Pancreas (tissue), 10 donors: ENCODE results near the gene TMEM145. TPM values are rescaled to one million over a fixed set of nuclear protein-coding genes. Genes with fewer than 3 reads are reported as not detected.
"Not testable (repeated sequence)": the region's sequence is repeated elsewhere in the genome, so short reads cannot be mapped to it uniquely, and the experiment has no call there.

ENCODE experiments used
- ATAC-seq, 4 donors: fragments of 200-7000 bp; cut with Tn5 transposase; one replicate each; pipeline versions ENCODE4 v1.8.0 to v1.9.1; 2020; ENCODE audit warnings: mild to moderate bottlenecking in 4 of 4, moderate library complexity in 4 of 4
- DNase-seq, 6 donors: peaks; one replicate each; pipeline ENCODE4 v3.0.0-alpha.2; 2020
- FAIRE-seq: peaks from 2 replicates; lab custom pipeline; 2012; peaks lifted over from hg19 to GRCh38; lab: Jason Lieb, UNC
- H3K27ac ChIP-seq, 4 donors: fragments of 200-600 bp; sonication (generic); 1 replicate in 3 of 4; 2 replicates in 1 of 4; pipeline versions ENCODE4 v1.5.0 to v1.8.0; 2020
- H3K27me3 ChIP-seq, 4 donors: fragments of 200-600 bp; one replicate each; pipeline ENCODE4 v1.8.0; 2021
- H3K36me3 ChIP-seq, 3 donors: fragments of 200-600 bp; sonication (generic) in 1 of 3; one replicate each; pipeline versions ENCODE4 v1.5.0 to v1.8.0; 2020 to 2021
- H3K4me1 ChIP-seq, 3 donors: fragments of 200-600 bp; one replicate each; pipeline ENCODE4 v1.8.0; 2021
- H3K4me3 ChIP-seq, 4 donors: fragments of 200-600 bp; sonication (generic) in 2 of 4; one replicate each; pipeline versions ENCODE4 v1.5.0 to v1.8.0; 2020 to 2021
- H3K9me3 ChIP-seq, 4 donors: fragments of 200-600 bp; one replicate each; pipeline ENCODE4 v1.8.0; 2021
- CTCF ChIP-seq, 4 donors: fragments of 200-600 bp; sonication (generic) in 3 of 4; IDR thresholded peaks; one replicate each; pipeline versions ENCODE4 v1.5.0 to v1.8.0; 2021; ENCODE audit warnings: antibody characterized with exemption in 4 of 4
- WGBS, 2 donors: extraction: QIAGEN DNeasy Blood & Tissue Kit; methylation state at CpG; one replicate each; pipeline ENCODE4 v1.1.7; 2013; 5-methylcytosine and 5-hydroxymethylcytosine counted together
- intact Hi-C, 3 donors: fragments of 100-400 bp; cut with DNase I; formaldehyde crosslinking; loops; one replicate each; pipeline versions ENCODE4 v1.11.1 to v1.14.2; 2022
- polyA plus RNA-seq, 2 donors: library from polyadenylated mRNA; stranded (reverse); fragments of 200-250 nt; gene quantifications; one replicate each; pipeline ENCODE4 v1.2.3, GENCODE V29; 2013
- total RNA-seq, 6 donors: library from RNA; stranded (reverse); fragmentation: NEBNext Ultra II Directional in 4 of 6; extraction: Animal tissue kit (Norgen Biotek cat#: 25700) in 4 of 6; gene quantifications; one replicate each; pipeline versions ENCODE4 v1.2.1 to v1.2.4, GENCODE V29; 2021 to 2023
- donor health status: healthy with polysubstance abuse.
- donor health status: DM: no; HTN: no; CAD: no; lungs with moderate emphysema.
- donor health status: DM: no; HTN: no; CAD: no.
- donor health status: control.
- donor health status: control.
- donor health status: Bipolar disorder and iron deficiency.
- donor health status: DM: yes; HTN: yes; CAD: no.
- donor health status: DM: no; HTN: no; CAD: no.
- donor health status: DM: no; HTN: no; CAD: no.
- donor health status: DM: yes; HTN: yes; CAD: no.

The TMEM145 gene
- 1 to 10 TPM in 2 of 6 donors, under 1 TPM in 4; 0.46 to 1.5 (median 0.94) TPM for total RNA-seq
- polyA plus RNA-seq = 1 to 10 TPM; 2.2 to 8.2 TPM

DNA sequence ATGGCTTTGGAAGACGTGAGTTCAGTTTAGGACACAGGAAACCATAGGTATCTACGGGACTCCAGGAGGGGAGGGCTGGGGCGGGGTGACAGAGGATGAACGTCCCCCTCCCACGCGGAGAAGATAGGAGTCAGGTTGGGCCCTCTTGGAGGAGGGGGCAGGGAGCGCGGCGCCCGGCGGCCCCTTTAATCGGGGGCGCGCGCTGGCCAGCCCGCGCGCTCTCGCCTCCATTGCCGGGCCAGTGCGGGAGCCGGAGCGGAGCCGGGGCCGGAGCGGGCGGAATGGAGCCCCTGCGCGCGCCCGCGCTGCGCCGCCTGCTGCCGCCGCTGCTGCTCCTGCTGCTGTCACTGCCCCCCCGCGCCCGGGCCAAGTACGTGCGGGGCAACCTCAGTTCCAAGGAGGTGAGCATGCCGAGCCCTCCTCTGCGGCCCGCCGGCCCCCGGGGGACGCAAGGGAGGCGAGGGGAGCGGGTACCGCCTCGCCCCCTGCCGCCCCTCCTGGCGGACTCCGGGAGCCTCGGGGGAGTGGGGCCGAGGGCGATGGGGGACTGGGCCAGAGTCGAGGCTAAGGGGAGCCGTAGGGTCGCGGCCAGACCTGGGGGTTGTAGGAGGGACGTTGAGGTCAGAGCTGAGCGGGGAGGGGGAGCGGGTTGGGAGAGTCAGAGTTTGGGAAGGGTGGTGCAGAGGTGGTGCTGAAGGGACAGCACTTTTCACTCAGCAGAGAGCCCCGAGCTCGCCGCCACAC lies at the start of gene TMEM145:
TSS of gene TMEM145 (plus strand) at position 214 of the 744 bp plus-strand sequence. CDS start at position 282, 68 bp downstream.
- no peak for FAIRE-seq
- H3K27ac ChIP-seq = no peak within 1 kb of the TSS
- ATAC-seq = peak; percentile 90 to 95 (median 94)
- H3K36me3 ChIP-seq = no peaks in the 10 kb centered on the region
- no peaks in the 10 kb centered on the region for H3K27me3 ChIP-seq
- DNase-seq = peak in 4 of 6 donors; percentile 58 to 84 (median 74)
- no peak for TF ChIP-seq CTCF (IDR thresholded peaks at IDR 0.05)
- H3K9me3 ChIP-seq = no peaks in the 10 kb centered on the region
- intact Hi-C loops = no loop called here
- H3K4me3 ChIP-seq = peak within 1 kb of the TSS; percentile 31 to 64 (median 39)
- no peaks in the 10 kb centered on the region for H3K4me1 ChIP-seq
- WGBS, 2 donors = 1% methylated on average over 47 to 67 of the region's 67 CpGs

DNA sequence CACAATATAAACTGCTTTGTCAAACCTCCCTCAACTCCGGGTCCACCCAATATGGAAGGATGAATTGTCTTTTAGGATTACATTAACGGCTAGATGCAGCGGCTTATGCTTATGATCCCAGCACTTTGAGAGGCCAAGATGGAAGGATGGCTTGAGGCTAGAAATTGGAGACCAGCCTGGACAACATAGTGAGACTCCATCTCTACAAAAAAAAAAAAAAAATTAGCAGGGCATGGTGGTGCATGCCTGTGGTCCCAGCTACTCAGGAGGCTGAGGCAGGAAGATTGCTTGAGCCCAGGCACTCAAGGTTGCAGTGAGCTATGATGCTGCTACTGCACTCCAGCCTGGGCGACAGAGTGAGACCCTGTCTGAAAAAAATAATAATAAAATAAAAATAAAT lies 47.0 kb upstream of the TMEM145 start:
- H3K4me1 ChIP-seq, DNase-seq, ATAC-seq, H3K4me3 ChIP-seq, intact Hi-C loops, FAIRE-seq, H3K27me3 ChIP-seq, H3K27ac ChIP-seq, H3K36me3 ChIP-seq, H3K9me3 ChIP-seq: not testable (repeated sequence)
- 84 to 90% methylated on average over 4 of the region's 4 CpGs for WGBS, 2 donors

DNA sequence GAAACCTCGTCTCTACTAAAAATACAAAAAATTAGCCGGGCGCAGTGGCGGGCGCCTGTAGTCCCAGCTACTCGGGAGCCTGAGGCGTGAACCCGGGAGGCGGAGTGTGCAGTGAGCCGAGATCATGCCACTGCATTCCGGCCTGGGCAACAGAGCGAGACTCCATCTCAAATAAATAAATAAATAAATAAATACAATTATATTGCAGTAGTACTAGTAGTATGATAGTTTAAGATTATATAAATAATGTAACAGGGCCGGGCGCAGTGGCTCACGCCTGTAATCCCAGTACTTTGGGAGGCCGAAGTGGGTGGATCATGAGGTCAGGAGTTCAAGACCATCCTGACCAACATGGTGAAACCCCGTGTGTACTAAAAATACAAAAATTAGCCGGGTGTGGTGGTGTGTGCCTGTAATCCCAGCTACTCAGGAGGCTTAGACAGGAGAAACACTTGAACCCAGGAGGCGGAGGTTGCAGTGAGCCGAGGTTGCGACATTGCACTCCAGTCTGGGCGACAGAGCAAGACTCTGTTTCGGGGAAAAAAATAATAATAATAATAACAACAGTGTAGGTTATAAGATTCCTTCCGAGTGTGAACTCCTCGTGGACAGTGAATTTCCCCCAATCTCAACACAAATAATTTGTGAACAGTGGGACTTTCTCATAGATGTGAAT lies 46.0 kb upstream of the TMEM145 start:
- Histone ChIP-seq H3K4me1 (peaks cover 0 to 10% (median 8%) of the 10 kb centered on the region in 3 donors), H3K27ac (peak overlapping the region in 1 of 4 donors; percentile 100)
- DNase-seq = peak in 2 of 6 donors; percentile 19 to 27
- H3K36me3 ChIP-seq, H3K27me3 ChIP-seq, H3K9me3 ChIP-seq, ATAC-seq, FAIRE-seq, intact Hi-C loops, H3K4me3 ChIP-seq: not testable (repeated sequence)
- 92 to 93% methylated on average over 21 to 25 of the region's 25 CpGs for WGBS, 2 donors

DNA sequence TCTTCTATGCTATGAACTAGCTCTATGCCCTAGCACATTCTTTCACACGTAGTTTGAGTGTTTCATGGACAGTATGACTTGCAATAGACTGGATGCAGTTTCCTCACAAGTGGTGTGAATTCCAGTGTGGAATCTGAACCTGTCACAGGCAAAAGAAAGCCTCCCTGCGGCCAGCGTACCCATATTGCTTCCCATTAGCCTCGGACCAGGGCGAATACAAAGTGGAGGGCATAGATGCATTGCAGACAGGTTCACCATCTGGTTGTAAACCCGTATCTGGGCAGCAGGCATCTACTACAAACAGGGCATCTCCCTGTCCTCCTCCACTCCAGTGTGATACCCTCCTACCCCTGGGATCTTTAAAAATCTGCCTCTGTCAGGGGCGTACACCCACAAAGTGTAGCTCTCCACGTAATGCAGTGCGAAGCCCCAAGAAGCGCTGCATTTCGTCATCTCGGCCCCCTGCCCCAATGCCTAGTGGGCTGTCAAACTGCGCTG lies 45.4 kb upstream of the TMEM145 start:
- FAIRE-seq (no peak), DNase-seq (peak in 1 of 6 donors; percentile 26), ATAC-seq (no peak)
- H3K9me3 ChIP-seq = no peaks in the 10 kb centered on the region
- peaks cover 0 to 10% (median 8%) of the 10 kb centered on the region in 3 donors for H3K4me1 ChIP-seq
- H3K27me3 ChIP-seq = no peaks in the 10 kb centered on the region
- intact Hi-C loops = no loop called here
- WGBS, 2 donors = 6% methylated on average over 13 of the region's 13 CpGs
- H3K27ac ChIP-seq = peak overlapping the region; percentile 100
- peaks cover 0 to 6% (median 0%) of the 10 kb centered on the region in 3 donors for H3K36me3 ChIP-seq
- TF ChIP-seq CTCF (IDR thresholded peaks at IDR 0.05) = no peak
- peak overlapping the region; percentile 22 to 55 (median 44) for H3K4me3 ChIP-seq

DNA sequence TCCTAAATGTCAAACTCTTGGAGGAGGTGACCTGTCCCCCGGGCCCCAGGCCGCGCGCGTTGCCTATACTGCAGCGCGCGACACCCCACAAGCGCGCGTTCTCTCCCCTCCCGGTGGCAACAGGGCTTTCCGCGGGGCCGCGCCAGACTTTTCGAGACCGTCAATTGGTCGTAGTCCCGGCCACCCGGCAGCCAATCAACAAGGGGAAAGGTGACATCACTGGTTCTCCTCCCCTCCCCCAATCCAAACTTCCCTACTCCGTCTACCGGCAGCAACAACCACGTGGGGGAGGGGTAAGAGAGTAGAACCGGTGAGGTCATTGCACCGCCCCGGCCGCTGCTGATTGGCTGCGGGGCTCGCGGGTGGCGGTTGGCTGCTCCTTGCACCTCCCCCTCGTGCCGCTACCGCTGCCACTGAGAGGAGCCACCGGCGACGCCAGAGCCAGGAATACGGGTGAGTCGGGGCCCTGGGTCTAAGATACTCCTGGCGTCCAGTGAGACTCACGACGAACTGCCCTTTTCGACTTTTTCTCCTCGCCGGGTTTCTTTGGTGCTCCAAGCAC lies 44.9 kb upstream of the TMEM145 start:
- Histone ChIP-seq H3K4me1 (peaks cover 0 to 10% (median 8%) of the 10 kb centered on the region in 3 donors), H3K27ac (peak overlapping the region; percentile 100), H3K4me3 (peak overlapping the region; percentile 30 to 55 (median 44)), H3K9me3 (no peaks in the 10 kb centered on the region), H3K36me3 (peaks cover 0 to 11% (median 3%) of the 10 kb centered on the region in 3 donors), H3K27me3 (no peaks in the 10 kb centered on the region)
- 0% methylated on average over 46 of the region's 46 CpGs for WGBS, 2 donors
- TF ChIP-seq CTCF (IDR thresholded peaks at IDR 0.05) = no peak
- peak; percentile 80 to 87 (median 82) for ATAC-seq
- intact Hi-C loops = no loop called here
- FAIRE-seq = peak; percentile 94
- DNase-seq = peak; percentile 96 to 100 (median 99)
